NB4 (cell line): ENCODE measurements around the gene KRTAP3-1.

ENCODE experiments used
- DNase-seq: peaks from one replicate; pipeline ENCODE4 v3.0.0; 2010; ENCODE audit warnings: low read depth
- H3K4me3 ChIP-seq: one replicate; pipeline ENCODE4 v1.5.1; 2011; ENCODE audit warnings: mild to moderate bottlenecking, low read depth, low read length, moderate library complexity
- CTCF ChIP-seq: IDR thresholded peaks from one replicate; pipeline ENCODE4 v1.5.1; 2012; ENCODE audit warnings: low read depth, low read length
- MAX ChIP-seq: IDR thresholded peaks from 2 replicates; pipeline ENCODE4 v1.6.1; 2011; ENCODE audit warnings: low read depth, low read length
- MYC ChIP-seq: IDR thresholded peaks from 2 replicates; pipeline ENCODE4 v1.6.1; 2011; ENCODE audit warnings: low read depth, low read length
- POLR2A ChIP-seq: IDR thresholded peaks from 2 replicates; pipeline ENCODE4 v1.6.1; 2011; ENCODE audit warnings: mild to moderate bottlenecking; ENCODE audit not compliant: insufficient read length; ENCODE audit errors: extremely low read depth

The KRTAP3-1 gene

GRCh38 chr17:40981115-40981514 lies 27.8 kb downstream of the KRTAP3-1 start:
- no peak for TF ChIP-seq MYC
- no peak for TF ChIP-seq CTCF
- TF ChIP-seq MAX: no peak
- TF ChIP-seq POLR2A: no peak
- no peak overlapping the region for H3K4me3 ChIP-seq
- no peak for DNase-seq

GRCh38 chr17:40980596-40980995 lies 28.3 kb downstream of the KRTAP3-1 start:
- DNase-seq: no peak
- no peak overlapping the region for H3K4me3 ChIP-seq
- TF ChIP-seq CTCF (no peak), MAX (no peak), MYC (no peak), POLR2A (no peak)

GRCh38 chr17:40980117-40980516 lies 28.8 kb downstream of the KRTAP3-1 start:
- TF ChIP-seq MYC (no peak), MAX (no peak), POLR2A (no peak), CTCF (no peak)
- H3K4me3 ChIP-seq: no peak overlapping the region
- no peak for DNase-seq

GRCh38 chr17:40978575-40979151 lies 30.3 kb downstream of the KRTAP3-1 start:
- TF ChIP-seq POLR2A (no peak), MYC (no peak), CTCF (no peak), MAX (no peak)
- no peak overlapping the region for H3K4me3 ChIP-seq
- no peak for DNase-seq

- no peak for TF ChIP-seq MAX
- no peak for DNase-seq
Observed at GRCh38 chr17:40975516-40975915, 33.4 kb downstream of the KRTAP3-1 start.

GRCh38 chr17:40974366-40974765 lies 34.6 kb downstream of the KRTAP3-1 start:
- DNase-seq: no peak
- TF ChIP-seq MYC (no peak), POLR2A (no peak), MAX (no peak)
- H3K4me3 ChIP-seq: no peak overlapping the region

More at GRCh38 chr17:40975516-40975915, 33.4 kb downstream of the KRTAP3-1 start:
- H3K4me3 ChIP-seq: no peak overlapping the region
